Forelimb muscle (tissue), 1 donor: ENCODE results near the gene DNAI1. TPM values are rescaled to one million over a fixed set of nuclear protein-coding genes. Genes with fewer than 3 reads are reported as not detected.
A peak's percentile ranks its signal among the peaks of the same experiment; 100 is the strongest.
"Not testable (repeated sequence)": the region's sequence is repeated elsewhere in the genome, so short reads cannot be mapped to it uniquely, and the experiment has no call there.

Source experiments
- DNase-seq: peaks from one replicate; pipeline ENCODE4 v3.0.0-alpha.2; 2013; ENCODE audit warnings: low read depth
- polyA plus RNA-seq: library from polyadenylated mRNA; unstranded; fragments of 120-200 nt; gene quantifications from one replicate; pipeline ENCODE4 v1.2.1, GENCODE V29; 2013; ENCODE audit not compliant: insufficient read length

DNAI1 gene
- polyA plus RNA-seq, 1 donor: 0.24 TPM

GRCh38 chr9:34450644-34451043, 8.0 kb upstream of the DNAI1 start:
- DNase-seq: no peak

DNA sequence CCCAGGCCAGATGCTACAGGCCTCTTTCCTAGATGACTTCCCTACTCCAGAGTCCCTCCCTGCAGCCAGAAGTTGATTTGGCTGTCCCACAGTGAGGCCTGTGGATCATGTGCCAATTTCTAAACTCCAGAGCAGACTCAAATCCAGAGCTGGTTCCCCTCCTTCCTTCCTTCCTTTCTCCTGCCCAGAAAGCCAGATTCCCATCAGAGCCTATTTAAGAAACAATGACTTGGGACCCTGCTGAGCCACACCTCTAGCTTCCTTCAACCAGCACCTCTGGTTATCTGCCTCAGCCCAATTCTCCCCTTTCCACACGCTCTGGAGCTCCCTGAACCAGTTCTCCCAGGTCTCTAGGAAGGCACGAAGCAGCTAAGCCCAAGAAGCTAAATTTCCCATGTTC, 7.5 kb upstream of the DNAI1 start:
- DNase-seq: no peak

- DNase-seq: no peak
Observed at GRCh38 chr9:34451545-34451944, 7.1 kb upstream of the DNAI1 start.

- DNase-seq: no peak
Observed at GRCh38 chr9:34452568-34452967, 6.0 kb upstream of the DNAI1 start.

DNA sequence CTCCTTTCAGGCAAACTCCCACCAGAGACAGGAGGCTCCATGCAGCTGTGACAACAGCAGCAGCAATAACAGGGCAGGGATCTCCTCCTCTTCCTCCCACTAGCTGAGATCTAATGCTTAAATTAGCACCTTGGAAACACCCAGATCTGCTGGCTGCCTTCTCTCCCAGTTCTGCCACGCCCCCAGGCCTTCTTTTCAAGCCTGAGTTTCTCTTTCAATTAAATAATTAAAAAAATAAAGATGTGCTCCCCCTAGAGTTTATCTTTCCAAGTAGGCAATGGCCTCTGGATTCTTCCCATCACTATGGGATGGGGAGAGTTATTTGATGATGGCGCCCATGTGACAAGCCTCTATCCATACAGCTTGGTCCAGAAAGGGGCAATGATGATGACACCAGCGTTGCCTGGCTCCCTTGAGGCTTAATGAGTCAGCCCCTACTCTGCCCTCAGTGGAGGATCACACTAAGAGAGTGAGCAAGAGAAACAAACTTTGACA, 4.0 kb upstream of the DNAI1 start:
- no peak for DNase-seq

DNA sequence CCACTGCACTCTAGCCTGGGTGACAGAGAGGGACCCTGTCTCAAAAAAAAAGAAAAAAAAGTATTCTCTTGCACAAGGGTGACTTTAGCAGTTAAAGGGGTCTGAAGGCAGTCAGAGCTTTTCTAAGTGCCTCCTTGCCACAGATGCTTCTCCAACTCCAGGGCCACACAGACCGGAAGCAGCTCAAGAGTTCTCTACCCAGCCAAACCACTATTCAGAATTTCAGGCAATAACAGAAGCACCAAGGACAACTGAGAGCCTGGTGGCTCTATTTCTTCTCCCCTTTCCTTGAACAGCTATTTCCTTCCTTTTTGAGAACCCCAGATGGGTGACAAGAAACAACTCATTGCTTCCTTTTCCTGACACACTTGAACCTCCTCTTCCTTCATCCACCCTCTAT, 2.5 kb upstream of the DNAI1 start:
- DNase-seq: no peak

DNA sequence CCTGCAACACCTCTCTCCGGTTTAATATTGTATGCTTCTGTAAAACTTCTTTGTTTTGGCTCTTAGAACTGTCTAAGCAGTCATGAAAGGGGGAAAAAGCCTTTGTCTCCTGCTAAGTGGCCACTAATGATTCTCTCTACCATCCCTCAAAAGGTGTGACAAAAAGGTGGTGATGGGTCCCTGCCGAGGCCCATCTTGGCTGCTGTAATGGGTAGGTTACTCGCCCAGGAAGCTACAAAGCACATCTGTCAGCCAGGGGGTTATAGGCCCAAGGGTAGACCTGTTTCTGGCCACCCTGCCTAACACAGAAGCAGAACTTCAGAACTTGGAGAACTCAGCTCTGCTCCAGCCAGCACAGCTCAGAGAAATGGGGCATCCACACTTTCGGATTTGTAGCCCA, 1.9 kb upstream of the DNAI1 start:
- DNase-seq: no peak

DNA sequence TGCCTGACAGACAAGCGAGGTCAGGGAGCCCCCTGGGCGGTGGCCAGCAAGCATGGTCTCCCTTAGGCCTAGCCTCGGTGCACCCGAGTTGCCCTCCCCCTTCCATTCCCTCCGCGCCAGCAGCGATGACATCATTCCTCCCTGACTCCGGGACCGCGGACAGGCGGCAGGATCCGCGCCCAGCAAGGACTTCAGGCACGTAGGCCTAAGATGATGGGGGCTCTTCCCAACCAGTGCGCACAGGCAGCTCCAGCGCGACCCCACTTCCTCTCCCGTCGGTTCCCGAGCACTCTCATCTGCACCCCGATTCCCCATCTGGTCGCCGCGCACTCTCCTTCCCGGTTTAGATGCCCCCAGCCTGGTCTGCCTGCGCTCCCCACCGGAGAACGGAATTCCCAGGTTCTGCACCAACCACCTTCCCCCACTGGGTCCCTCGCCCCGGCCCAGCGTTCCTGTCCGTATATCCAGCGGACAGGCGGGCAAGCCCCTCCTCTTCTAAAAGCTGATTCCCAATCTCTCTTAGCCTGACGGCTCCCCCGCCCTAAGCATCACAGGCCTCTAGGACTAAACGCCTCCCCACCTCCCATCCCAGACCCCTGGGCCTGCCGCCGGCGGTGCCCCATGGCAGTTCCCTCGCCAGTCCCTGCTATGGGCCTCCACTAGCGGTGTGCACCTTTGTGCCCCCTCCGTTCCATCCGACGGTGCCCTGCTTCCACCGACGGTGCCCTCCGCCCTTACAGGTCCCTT, 1.2 kb upstream of the DNAI1 start:
- peak; percentile 14 for DNase-seq

GRCh38 chr9:34458959-34459340, 345 bp downstream of the DNAI1 start:
- DNase-seq: no peak

GRCh38 chr9:34459356-34459755, 751 bp downstream of the DNAI1 start:
- DNase-seq: no peak

GRCh38 chr9:34459941-34460340, 1.3 kb downstream of the DNAI1 start:
- no peak for DNase-seq

GRCh38 chr9:34463098-34463900, 4.7 kb downstream of the DNAI1 start:
- no peak for DNase-seq

- DNase-seq: no peak
Observed at GRCh38 chr9:34463901-34464232, 5.3 kb downstream of the DNAI1 start.

- no peak for DNase-seq
Observed at GRCh38 chr9:34464571-34464970, 6.0 kb downstream of the DNAI1 start.

GRCh38 chr9:34465468-34465867, 6.9 kb downstream of the DNAI1 start:
- DNase-seq: no peak

- DNase-seq: no peak
Observed at GRCh38 chr9:34475097-34475496, 16.5 kb downstream of the DNAI1 start.

DNA sequence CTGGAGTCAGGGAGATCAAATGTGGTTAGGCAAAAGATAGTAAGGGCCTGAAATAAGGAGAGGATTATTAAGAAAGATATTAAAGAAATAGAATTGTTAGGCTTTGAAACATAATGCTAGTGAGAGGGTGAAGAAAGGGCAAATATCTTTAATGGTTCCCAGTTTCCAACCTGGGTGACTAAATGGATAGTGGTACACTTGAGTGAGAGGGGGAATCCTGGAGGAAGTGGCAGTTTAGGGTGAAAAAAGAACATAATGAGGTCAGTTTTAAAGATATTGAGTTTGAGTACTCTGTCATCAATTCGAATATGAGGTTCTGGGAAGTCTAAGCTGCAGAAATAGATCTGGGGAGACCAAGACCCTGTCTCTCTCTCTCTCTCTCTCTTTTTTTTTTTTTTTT, 18.9 kb downstream of the DNAI1 start:
- no peak for DNase-seq

GRCh38 chr9:34479431-34479866, 20.8 kb downstream of the DNAI1 start:
- DNase-seq: no peak

DNA sequence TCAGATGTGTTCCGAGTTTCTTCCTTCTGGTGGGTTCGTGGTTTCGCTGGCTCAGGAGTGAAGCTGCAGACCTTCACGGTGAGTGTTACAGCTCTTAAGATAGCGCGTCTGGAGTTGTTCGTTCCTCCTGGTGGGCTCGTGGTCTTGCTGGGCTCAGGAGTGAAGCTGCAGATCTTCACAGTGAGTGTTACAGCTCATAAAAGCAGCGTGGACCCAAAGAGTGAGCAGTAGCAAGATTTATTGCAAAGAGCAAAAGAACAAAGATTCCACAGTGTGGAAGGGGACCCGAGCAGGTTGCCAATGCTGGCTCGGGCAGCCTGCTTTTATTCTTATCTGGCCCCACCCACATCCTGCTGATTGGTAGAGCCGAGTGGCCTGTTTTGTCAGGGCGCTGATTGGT, 23.0 kb downstream of the DNAI1 start:
- not testable (repeated sequence) for DNase-seq

GRCh38 chr9:34482746-34483145, 24.1 kb downstream of the DNAI1 start:
- DNase-seq: not testable (repeated sequence)

- DNase-seq: no peak
Observed at GRCh38 chr9:34484678-34485077, 26.1 kb downstream of the DNAI1 start.

DNA sequence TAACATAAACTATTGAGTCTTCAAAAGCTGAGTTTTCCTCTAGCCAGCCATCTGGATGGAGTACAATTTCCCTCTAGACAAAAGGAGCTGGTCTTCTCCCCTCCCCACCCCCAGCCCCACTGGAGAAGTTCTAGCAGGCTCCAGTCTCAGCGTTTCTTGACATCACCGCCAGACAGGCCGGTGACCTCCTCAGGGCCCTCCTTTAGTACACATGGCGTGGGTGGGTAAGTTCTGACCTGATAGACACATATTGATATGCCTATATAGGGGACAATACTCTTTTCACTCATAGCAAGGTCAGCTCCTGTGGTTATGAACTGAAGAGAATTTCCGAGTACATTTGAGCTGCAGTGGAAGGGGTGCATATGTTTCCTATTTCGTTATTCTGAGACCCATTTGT, 27.2 kb downstream of the DNAI1 start:
- no peak for DNase-seq

DNA sequence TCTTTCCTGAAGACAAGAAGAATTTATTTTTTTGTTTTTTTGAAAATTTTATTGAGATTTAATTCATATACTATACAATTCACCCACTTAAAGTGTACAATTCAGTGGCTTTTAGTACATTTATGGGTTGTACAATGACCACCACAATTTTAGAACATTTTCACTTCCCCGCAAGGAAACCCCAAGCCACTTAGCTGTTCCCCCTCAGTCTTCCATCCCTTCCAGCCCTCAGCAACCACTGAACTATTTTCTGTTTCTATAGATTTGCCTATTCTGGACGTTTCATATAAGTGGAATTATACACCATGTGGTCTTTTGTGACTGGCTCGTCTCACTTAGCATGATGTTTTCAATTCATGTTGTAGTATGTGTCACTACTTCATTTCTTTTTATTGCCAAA, 28.0 kb downstream of the DNAI1 start:
- no peak for DNase-seq
